ENCODE results near the gene SLF2. TPM values are rescaled to one million over a fixed set of nuclear protein-coding genes. Genes with fewer than 3 reads are reported as not detected.

SLF2 gene
- total RNA-seq, 4 donors from 2014 or later, result 27.9 to 102 (median 59.9) TPM

DNA sequence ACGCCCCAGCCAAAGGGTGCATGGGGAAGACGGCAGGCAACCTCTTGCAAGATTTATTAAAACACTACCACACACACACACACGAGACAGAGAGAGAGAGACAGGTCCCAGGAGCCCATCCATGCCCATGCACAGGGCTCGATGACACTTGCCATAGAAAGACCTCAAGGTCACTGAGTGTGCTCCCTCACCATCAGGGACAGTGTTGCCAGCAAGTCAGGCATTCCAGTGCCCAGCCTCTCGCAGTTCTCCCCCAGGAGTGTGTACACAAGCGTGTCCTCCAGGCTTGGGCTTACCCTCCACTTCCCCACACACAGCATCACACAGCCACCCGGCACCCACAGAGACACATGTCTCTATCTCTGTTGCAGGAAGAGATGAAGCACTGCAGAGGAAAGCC lies 46.8 kb upstream of the SLF2 start:
- TF ChIP-seq, protein P1, sequence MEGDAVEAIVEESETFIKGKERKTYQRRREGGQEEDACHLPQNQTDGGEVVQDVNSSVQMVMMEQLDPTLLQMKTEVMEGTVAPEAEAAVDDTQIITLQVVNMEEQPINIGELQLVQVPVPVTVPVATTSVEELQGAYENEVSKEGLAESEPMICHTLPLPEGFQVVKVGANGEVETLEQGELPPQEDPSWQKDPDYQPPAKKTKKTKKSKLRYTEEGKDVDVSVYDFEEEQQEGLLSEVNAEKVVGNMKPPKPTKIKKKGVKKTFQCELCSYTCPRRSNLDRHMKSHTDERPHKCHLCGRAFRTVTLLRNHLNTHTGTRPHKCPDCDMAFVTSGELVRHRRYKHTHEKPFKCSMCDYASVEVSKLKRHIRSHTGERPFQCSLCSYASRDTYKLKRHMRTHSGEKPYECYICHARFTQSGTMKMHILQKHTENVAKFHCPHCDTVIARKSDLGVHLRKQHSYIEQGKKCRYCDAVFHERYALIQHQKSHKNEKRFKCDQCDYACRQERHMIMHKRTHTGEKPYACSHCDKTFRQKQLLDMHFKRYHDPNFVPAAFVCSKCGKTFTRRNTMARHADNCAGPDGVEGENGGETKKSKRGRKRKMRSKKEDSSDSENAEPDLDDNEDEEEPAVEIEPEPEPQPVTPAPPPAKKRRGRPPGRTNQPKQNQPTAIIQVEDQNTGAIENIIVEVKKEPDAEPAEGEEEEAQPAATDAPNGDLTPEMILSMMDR (IDR thresholded peaks at IDR 0.05), result no peak
- no peak for TF ChIP-seq POLR2A (IDR thresholded peaks at IDR 0.05)
- H3K4me1 ChIP-seq, result no peaks in the 10 kb centered on the region
- H3K4me3 ChIP-seq, result no peak overlapping the region
- H3K27ac ChIP-seq, result no peak overlapping the region
- intact Hi-C loops (cut with DNase I; ENCODE audit: low total_unique reads), result no loop called here
- no peak for DNase-seq
- no peaks in the 10 kb centered on the region for H3K27me3 ChIP-seq
- no peaks in the 10 kb centered on the region for H3K9me3 ChIP-seq
- no peaks in the 10 kb centered on the region for H3K36me3 ChIP-seq

DNA sequence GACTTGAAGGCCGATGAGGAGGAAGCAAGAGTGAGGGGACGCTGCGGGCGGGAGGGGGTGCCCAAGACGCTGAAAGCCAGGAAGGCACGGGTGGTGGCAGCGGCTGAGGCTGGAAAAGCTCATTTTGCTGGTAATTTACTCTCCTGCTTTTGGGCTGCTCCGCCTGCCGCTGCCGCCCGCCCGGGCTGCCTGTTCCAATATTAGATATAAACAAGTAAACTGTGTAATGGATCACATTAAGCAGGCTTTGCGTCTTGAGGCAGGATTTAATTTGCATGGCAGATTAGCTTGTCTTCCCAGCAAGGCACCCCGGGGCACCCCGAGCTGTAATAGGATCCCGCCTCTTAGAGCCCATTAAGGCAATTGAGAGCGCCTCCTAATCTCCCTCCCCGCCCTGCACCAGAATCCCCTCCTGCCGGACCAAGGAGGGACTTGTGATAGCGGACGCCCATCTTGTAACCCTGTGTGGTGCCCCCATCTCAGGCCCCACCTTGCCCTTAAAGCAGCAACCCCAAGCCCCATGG lies 46.1 kb upstream of the SLF2 start:
- no peaks in the 10 kb centered on the region for H3K27me3 ChIP-seq
- no peak overlapping the region for H3K27ac ChIP-seq
- no peaks in the 10 kb centered on the region for H3K36me3 ChIP-seq
- TF ChIP-seq, protein P1 (IDR thresholded peaks at IDR 0.05), result no peak
- no peak for TF ChIP-seq POLR2A (IDR thresholded peaks at IDR 0.05)
- no peak for DNase-seq
- no peaks in the 10 kb centered on the region for H3K4me1 ChIP-seq
- H3K4me3 ChIP-seq, result no peak overlapping the region
- no peaks in the 10 kb centered on the region for H3K9me3 ChIP-seq
- intact Hi-C loops (cut with DNase I; ENCODE audit: low total_unique reads), result no loop called here

DNA sequence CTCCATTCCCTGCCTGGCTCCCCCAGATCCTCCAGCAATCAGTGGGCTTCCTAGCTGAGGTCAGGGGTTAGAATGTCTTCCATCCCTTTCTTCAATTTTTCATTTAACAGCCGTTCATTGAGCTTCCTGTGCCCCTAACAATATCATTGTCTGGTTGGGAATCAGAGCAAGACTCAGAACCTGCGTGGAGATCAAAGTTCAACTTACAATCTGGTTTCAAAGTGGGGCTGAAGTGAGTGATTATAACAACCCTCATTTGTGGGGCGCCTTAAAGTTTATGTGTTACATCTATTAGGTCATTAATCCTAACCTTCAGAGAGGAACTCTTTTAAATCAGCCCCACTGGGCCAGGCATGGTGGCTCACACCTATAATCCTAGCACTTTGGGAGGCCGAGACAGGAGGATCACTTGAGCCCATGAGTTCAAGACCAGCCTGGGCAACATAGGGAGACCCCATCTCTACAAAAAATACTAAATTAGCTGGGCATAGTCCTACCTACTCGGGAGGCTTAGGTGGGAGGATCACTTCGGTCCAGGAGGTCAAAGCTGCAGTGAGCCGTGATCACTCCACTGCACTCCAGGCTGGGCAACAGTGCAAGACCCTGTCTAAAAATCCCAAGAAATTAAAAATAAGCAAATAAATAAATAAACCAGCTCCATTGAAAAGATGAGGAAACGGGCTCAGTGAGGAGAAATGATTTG lies 45.4 kb upstream of the SLF2 start:
- H3K36me3 ChIP-seq, result no peaks in the 10 kb centered on the region
- no peaks in the 10 kb centered on the region for H3K9me3 ChIP-seq
- DNase-seq, result no peak
- TF ChIP-seq, protein P1 (IDR thresholded peaks at IDR 0.05), result no peak
- TF ChIP-seq POLR2A (IDR thresholded peaks at IDR 0.05), result no peak
- no peak overlapping the region for H3K27ac ChIP-seq
- H3K4me1 ChIP-seq, result no peaks in the 10 kb centered on the region
- H3K4me3 ChIP-seq, result no peak overlapping the region
- intact Hi-C loops (cut with DNase I; ENCODE audit: low total_unique reads), result no loop called here
- no peaks in the 10 kb centered on the region for H3K27me3 ChIP-seq

DNA sequence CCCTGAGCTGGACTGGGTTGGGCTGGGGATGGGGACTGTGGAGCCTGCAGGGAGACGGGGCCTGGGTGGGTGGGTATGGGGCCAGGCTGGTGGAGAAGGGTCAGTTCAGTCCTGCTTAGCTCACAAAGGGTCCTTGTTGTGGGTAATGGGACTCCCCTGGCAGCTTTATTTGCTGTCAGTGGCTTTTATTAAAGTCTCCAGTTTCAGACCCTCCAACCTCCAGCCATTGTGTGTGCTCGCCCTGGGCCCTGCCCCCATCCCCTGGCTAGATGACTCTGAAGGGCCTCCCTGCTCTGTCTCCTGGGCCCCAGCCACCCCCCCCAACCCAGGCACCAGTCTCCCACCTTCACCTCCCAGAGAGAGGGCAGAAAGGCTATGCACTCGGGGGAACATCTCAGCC lies 44.4 kb upstream of the SLF2 start:
- no peak for DNase-seq
- intact Hi-C loops (cut with DNase I; ENCODE audit: low total_unique reads), result no loop called here
- H3K36me3 ChIP-seq, result no peaks in the 10 kb centered on the region
- no peak overlapping the region for H3K27ac ChIP-seq
- no peaks in the 10 kb centered on the region for H3K9me3 ChIP-seq
- no peaks in the 10 kb centered on the region for H3K27me3 ChIP-seq
- TF ChIP-seq, protein P1 (IDR thresholded peaks at IDR 0.05), result no peak
- no peak for TF ChIP-seq POLR2A (IDR thresholded peaks at IDR 0.05)
- no peak overlapping the region for H3K4me3 ChIP-seq
- no peaks in the 10 kb centered on the region for H3K4me1 ChIP-seq

DNA sequence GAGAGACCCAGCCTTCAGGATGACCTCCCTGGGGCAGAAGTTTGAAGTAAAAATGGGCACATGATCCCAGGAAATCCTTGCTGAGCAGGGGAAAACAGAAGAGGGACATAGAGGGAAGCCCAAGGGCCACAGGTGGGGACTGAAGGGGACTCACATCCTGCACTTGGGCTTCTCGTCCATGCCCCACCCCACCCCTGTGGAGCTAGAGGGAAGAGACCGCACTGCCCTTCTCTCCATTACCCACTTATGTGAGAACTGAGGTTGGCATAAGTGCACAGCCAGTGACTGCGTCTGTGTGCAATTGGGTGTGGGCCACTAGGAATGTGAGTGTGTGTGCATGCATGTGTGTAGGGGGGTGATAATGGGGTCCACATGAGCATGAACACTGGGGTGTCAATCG lies 43.4 kb upstream of the SLF2 start:
- TF ChIP-seq POLR2A (IDR thresholded peaks at IDR 0.05), result no peak
- TF ChIP-seq, protein P1 (IDR thresholded peaks at IDR 0.05), result no peak

More for the DNA sequence above, 43.4 kb upstream of the SLF2 start:
- H3K4me1 ChIP-seq, result no peaks in the 10 kb centered on the region
- no peaks in the 10 kb centered on the region for H3K36me3 ChIP-seq
- no peak overlapping the region for H3K27ac ChIP-seq
- no peaks in the 10 kb centered on the region for H3K27me3 ChIP-seq
- DNase-seq, result no peak
- intact Hi-C loops (cut with DNase I; ENCODE audit: low total_unique reads), result no loop called here
- no peak overlapping the region for H3K4me3 ChIP-seq
- H3K9me3 ChIP-seq, result no peaks in the 10 kb centered on the region
